Esophagus muscularis mucosa (tissue), 3 donors: ENCODE measurements around the gene STAC.

Experiments
- POLR2AphosphoS5 ChIP-seq, 2 donors: sonication (generic); formaldehyde crosslinking; IDR thresholded peaks; one replicate each; pipeline ENCODE4 v1.6.1; 2017; ENCODE audit warnings: antibody characterized with exemption in 2 of 2
- TF ChIP-seq, protein P1 (sequence below), 3 experiments: fragments of 200-600 bp in 2 of 3; fragments of 450-650 bp in 1 of 3; sonication (generic) in 2 of 3; IDR thresholded peaks; one replicate each; pipeline ENCODE4 v1.5.1; 2017 to 2019; ENCODE audit warnings: antibody characterized with exemption in 3 of 3, mild to moderate bottlenecking in 2 of 3, moderate library complexity in 1 of 3

DNA sequence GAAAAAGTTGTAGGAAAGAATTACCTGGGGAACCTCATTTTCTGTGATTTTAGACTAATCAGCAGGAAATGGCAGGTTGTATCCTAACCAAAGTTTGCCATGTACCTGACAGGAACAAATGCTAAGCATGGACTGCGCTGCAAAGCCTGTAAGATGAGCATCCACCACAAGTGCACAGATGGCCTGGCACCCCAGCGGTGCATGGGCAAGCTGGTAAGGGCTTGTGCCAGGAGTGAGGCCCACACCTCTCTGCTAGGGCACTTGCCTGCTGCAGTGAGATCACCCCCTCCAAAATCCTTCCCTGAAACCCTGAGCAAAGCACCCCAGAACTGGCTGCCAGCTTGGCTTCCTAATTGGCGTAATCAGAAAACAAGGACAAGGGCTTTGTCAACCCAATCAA lies 102.6 kb downstream of the STAC start:
- TF ChIP-seq, protein P1, sequence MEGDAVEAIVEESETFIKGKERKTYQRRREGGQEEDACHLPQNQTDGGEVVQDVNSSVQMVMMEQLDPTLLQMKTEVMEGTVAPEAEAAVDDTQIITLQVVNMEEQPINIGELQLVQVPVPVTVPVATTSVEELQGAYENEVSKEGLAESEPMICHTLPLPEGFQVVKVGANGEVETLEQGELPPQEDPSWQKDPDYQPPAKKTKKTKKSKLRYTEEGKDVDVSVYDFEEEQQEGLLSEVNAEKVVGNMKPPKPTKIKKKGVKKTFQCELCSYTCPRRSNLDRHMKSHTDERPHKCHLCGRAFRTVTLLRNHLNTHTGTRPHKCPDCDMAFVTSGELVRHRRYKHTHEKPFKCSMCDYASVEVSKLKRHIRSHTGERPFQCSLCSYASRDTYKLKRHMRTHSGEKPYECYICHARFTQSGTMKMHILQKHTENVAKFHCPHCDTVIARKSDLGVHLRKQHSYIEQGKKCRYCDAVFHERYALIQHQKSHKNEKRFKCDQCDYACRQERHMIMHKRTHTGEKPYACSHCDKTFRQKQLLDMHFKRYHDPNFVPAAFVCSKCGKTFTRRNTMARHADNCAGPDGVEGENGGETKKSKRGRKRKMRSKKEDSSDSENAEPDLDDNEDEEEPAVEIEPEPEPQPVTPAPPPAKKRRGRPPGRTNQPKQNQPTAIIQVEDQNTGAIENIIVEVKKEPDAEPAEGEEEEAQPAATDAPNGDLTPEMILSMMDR (IDR thresholded peaks at IDR 0.05), result no peak
- no peak for TF ChIP-seq POLR2AphosphoS5 (IDR thresholded peaks at IDR 0.05)
